Liver (tissue), 9 donors: ENCODE measurements around the gene INSIG2. TPM values are rescaled to one million over a fixed set of nuclear protein-coding genes. Genes with fewer than 3 reads are reported as not detected.

Experiments used
- DNase-seq: peaks from one replicate; pipeline ENCODE4 v3.0.0-alpha.2; 2017; ENCODE audit warnings: low spot score
- H3K27ac ChIP-seq, 2 donors: one replicate each; pipeline ENCODE4 v1.7.0; 2013; ENCODE audit warnings: inconsistent platforms in 2 of 2, low read length in 2 of 2, control low read depth in 1 of 2, low read depth in 1 of 2, mild to moderate bottlenecking in 1 of 2
- H3K27me3 ChIP-seq, 4 donors: one replicate each; pipeline versions ENCODE4 v1.6.1 to v1.7.0; 2013; ENCODE audit warnings: low read length in 3 of 4, inconsistent platforms in 1 of 4, mild to moderate bottlenecking in 1 of 4, moderate library complexity in 1 of 4; ENCODE audit not compliant: control insufficient read depth in 4 of 4, insufficient read depth in 4 of 4
- H3K36me3 ChIP-seq, 4 donors: one replicate each; pipeline versions ENCODE4 v1.6.1 to v1.7.0; 2013; ENCODE audit warnings: low read length in 3 of 4, mild to moderate bottlenecking in 3 of 4, low read depth in 1 of 4, moderate library complexity in 1 of 4; ENCODE audit not compliant: control insufficient read depth in 4 of 4, insufficient read depth in 3 of 4
- H3K4me1 ChIP-seq, 4 donors: one replicate each; pipeline versions ENCODE4 v1.6.1 to v1.7.0; 2013; ENCODE audit warnings: low read length in 3 of 4, mild to moderate bottlenecking in 3 of 4, moderate library complexity in 1 of 4; ENCODE audit not compliant: control insufficient read depth in 4 of 4, insufficient read depth in 4 of 4
- H3K4me3 ChIP-seq, 3 donors: one replicate each; pipeline versions ENCODE4 v1.6.1 to v1.7.0; 2013; ENCODE audit warnings: low read length in 3 of 3, control low read depth in 1 of 3, low read depth in 1 of 3, mild to moderate bottlenecking in 1 of 3
- H3K9ac ChIP-seq, 2 donors: one replicate each; pipeline ENCODE4 v1.7.0; 2013; ENCODE audit warnings: low read length in 2 of 2, mild to moderate bottlenecking in 2 of 2, moderate library complexity in 2 of 2, control low read depth in 1 of 2, low read depth in 1 of 2
- H3K9me3 ChIP-seq, 4 donors: one replicate each; pipeline versions ENCODE4 v1.6.1 to v1.7.0; 2013; ENCODE audit warnings: low read length in 3 of 4; ENCODE audit not compliant: control insufficient read depth in 4 of 4
- EGR1 ChIP-seq, 2 donors: IDR thresholded peaks; 2 replicates each; pipeline ENCODE4 v1.6.1; 2016 to 2018; ENCODE audit warnings: antibody characterized with exemption in 2 of 2, low read depth in 2 of 2
- FOXA1 ChIP-seq: IDR thresholded peaks from 2 replicates; pipeline ENCODE4 v1.6.1; 2016; ENCODE audit warnings: antibody characterized with exemption
- FOXA2 ChIP-seq: IDR thresholded peaks from 2 replicates; pipeline ENCODE4 v1.6.1; 2016; ENCODE audit warnings: antibody characterized with exemption
- GABPA ChIP-seq, 2 donors: IDR thresholded peaks in 1 of 2; conservative IDR thresholded peaks in 1 of 2; 2 replicates each; pipeline ENCODE4 v1.6.1; 2016; ENCODE audit warnings: antibody characterized with exemption in 2 of 2, mild to moderate bottlenecking in 1 of 2, moderate library complexity in 1 of 2
- HNF4A ChIP-seq, 2 donors: conservative IDR thresholded peaks; 2 replicates each; pipeline ENCODE4 v1.6.1; 2016; ENCODE audit warnings: antibody characterized with exemption in 2 of 2, mild to moderate bottlenecking in 2 of 2
- HNF4G ChIP-seq: IDR thresholded peaks from 2 replicates; pipeline ENCODE4 v1.6.1; 2016; ENCODE audit warnings: antibody characterized with exemption
- JUND ChIP-seq, 2 donors: IDR thresholded peaks; 2 replicates each; pipeline ENCODE4 v1.6.1; 2016; ENCODE audit warnings: antibody characterized with exemption in 2 of 2
- NR2F2 ChIP-seq: IDR thresholded peaks from 2 replicates; pipeline ENCODE4 v1.6.1; 2016; ENCODE audit warnings: antibody characterized with exemption
- RAD21 ChIP-seq, 2 donors: IDR thresholded peaks; 2 replicates each; pipeline ENCODE4 v1.6.1; 2016; ENCODE audit warnings: antibody characterized with exemption in 2 of 2, mild to moderate bottlenecking in 2 of 2
- RXRA ChIP-seq, 2 donors: IDR thresholded peaks; 2 replicates each; pipeline ENCODE4 v1.6.1; 2017 to 2018; ENCODE audit warnings: antibody characterized with exemption in 2 of 2, mild to moderate bottlenecking in 1 of 2
- SP1 ChIP-seq: IDR thresholded peaks from 2 replicates; pipeline ENCODE4 v1.6.1; 2018; ENCODE audit warnings: antibody characterized with exemption, mild to moderate bottlenecking
- TAF1 ChIP-seq: conservative IDR thresholded peaks from 2 replicates; pipeline ENCODE4 v1.6.1; 2016; ENCODE audit warnings: antibody characterized with exemption, mild to moderate bottlenecking
- YY1 ChIP-seq: IDR thresholded peaks from 2 replicates; pipeline ENCODE4 v1.6.1; 2016; ENCODE audit warnings: antibody characterized with exemption, mild to moderate bottlenecking
- ZBTB33 ChIP-seq: IDR thresholded peaks from 2 replicates; pipeline ENCODE4 v1.6.1; 2016; ENCODE audit warnings: antibody characterized with exemption
- WGBS: extraction: QIAGEN DNeasy Blood & Tissue Kit; methylation state at CpG from one replicate; pipeline ENCODE4 v1.1.7; 2013; 5-methylcytosine and 5-hydroxymethylcytosine counted together
- polyA plus RNA-seq, 2 donors: library from polyadenylated mRNA; stranded (reverse) in 1 of 2; unstranded in 1 of 2; fragments of 200-250 nt in 1 of 2; fragments of >200 nt in 1 of 2; fragmentation: Nextera tagmentation in 1 of 2; extraction: Ambion mirVana in 1 of 2; gene quantifications; one replicate each; pipeline versions ENCODE4 v1.2.1 to v1.2.3, GENCODE V29; 2013 to 2015
- total RNA-seq, 2 donors: library from RNA; depleted of rRNA; stranded (reverse); fragments of >200 nt; gene quantifications; one replicate each; pipeline ENCODE4 v1.2.3, GENCODE V29; 2014
- TF ChIP-seq, protein P1 (sequence below): IDR thresholded peaks from 2 replicates; pipeline ENCODE4 v1.6.1; 2016; ENCODE audit warnings: antibody characterized with exemption
- TF ChIP-seq, protein P2 (sequence below): IDR thresholded peaks from 2 replicates; pipeline ENCODE4 v1.6.1; 2016; ENCODE audit warnings: antibody characterized with exemption
- TF ChIP-seq, protein P3 (sequence below): IDR thresholded peaks from 2 replicates; pipeline ENCODE4 v1.6.1; 2016; ENCODE audit warnings: antibody characterized with exemption, mild to moderate bottlenecking
- TF ChIP-seq, protein P4 (sequence below): fragments of 150-350 bp; IDR thresholded peaks from 2 replicates; pipeline ENCODE4 v1.5.1; 2017; ENCODE audit warnings: improper control_type of control experiment, low read depth, low read length; ENCODE audit not compliant: missing input control
- donor health status: healthy.
- donor health status: healthy.
- donor health status: healthy.
- donor health status: healthy.
- donor health status: healthy.

The INSIG2 gene
- total and polyA plus RNA-seq, 4 donors: 11.3 to 18.5 (median 15.6) TPM

DNA sequence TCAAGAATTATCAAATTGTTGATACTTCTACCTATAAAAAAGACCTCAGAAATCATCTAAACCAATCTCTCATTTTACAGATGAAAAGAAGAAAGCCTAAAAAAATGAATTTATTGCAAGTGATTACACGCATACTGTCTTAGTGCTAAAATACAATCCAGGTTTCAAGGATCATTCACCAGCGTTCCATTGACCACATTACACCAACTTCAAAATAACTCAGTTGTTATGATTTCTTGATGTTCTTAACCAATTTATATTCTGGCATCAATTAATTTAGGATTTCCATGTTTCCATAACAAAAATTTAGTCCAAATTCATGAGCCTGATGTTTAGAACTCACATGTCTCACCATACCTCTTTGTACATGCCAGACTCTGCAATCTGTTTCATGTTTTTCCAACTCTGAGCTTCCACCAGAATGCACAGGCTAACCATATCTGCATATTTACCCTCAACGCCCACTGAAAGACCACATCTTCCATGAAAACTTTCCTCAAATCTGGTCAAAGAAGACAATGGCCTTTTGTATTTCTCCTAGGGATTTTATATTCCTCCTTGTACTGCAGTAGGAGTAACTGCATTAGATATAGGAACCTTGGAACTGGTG, 2.1 kb upstream of the INSIG2 start:
- TF ChIP-seq, protein P1, sequence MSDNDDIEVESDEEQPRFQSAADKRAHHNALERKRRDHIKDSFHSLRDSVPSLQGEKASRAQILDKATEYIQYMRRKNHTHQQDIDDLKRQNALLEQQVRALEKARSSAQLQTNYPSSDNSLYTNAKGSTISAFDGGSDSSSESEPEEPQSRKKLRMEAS: no peak
- TF ChIP-seq, protein P2, sequence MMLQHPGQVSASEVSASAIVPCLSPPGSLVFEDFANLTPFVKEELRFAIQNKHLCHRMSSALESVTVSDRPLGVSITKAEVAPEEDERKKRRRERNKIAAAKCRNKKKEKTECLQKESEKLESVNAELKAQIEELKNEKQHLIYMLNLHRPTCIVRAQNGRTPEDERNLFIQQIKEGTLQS: no peak
- TF ChIP-seq NR2F2: no peak
- TF ChIP-seq HNF4G: no peak
- no peak for TF ChIP-seq ZBTB33
- no peak for TF ChIP-seq JUND (IDR thresholded peaks at IDR 0.05)
- TF ChIP-seq YY1: no peak
- TF ChIP-seq FOXA1: no peak
- no peak for TF ChIP-seq FOXA2
- Histone ChIP-seq H3K9me3 (no peaks in the 10 kb centered on the region), H3K27ac (peak overlapping the region; percentile 95 to 96), H3K9ac (peak overlapping the region in 1 of 2 donors; percentile 46), H3K4me3 (no peak overlapping the region), H3K36me3 (no peaks in the 10 kb centered on the region), H3K4me1 (peaks cover 2 to 38% (median 23%) of the 10 kb centered on the region in 4 donors), H3K27me3 (no peaks in the 10 kb centered on the region)
- DNase-seq: no peak
- WGBS: 50% methylated on average over 3 of the region's 3 CpGs

DNA sequence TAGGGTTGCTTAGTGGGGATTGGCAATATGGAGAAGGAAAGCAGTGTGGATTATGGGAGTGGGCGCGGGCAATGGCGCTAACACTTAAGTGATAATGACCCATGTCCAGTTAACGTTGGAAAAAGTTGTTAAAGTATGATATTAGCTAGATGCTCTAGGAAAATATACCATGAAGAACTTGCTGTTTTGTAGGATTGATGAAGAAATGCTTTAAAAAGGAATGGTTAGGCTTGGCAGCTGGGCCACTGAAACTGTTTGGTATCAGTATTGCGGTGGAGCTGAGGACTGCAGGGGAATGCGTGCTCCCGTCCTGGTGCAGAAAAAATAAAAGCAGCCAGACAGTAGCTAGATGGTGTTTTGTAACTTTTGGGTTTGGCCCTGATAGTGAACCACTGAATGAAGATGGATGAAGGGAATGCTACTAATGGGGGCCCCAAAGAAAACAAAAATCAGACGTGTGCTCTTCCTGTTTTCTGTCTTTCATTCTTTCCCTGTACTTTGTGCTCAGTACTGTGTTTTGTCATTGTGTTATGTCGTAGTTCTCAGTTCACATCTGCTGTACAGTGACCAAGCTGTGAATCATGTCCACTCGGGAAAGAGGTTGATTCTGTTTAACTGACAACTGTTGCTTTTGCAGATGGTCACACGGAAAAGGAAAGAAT, 999 bp downstream of the INSIG2 start:
- WGBS: 3% methylated on average over 11 of the region's 11 CpGs
- peak; percentile 34 for DNase-seq
- Histone ChIP-seq H3K4me3 (peak overlapping the region; percentile 74 to 83 (median 75)), H3K36me3 (no peaks in the 10 kb centered on the region), H3K9me3 (no peaks in the 10 kb centered on the region), H3K9ac (peak overlapping the region; percentile 79 to 99), H3K4me1 (peaks cover 5 to 40% (median 25%) of the 10 kb centered on the region in 4 donors), H3K27me3 (no peaks in the 10 kb centered on the region), H3K27ac (peak overlapping the region; percentile 95 to 96)
- TF ChIP-seq, protein P3, sequence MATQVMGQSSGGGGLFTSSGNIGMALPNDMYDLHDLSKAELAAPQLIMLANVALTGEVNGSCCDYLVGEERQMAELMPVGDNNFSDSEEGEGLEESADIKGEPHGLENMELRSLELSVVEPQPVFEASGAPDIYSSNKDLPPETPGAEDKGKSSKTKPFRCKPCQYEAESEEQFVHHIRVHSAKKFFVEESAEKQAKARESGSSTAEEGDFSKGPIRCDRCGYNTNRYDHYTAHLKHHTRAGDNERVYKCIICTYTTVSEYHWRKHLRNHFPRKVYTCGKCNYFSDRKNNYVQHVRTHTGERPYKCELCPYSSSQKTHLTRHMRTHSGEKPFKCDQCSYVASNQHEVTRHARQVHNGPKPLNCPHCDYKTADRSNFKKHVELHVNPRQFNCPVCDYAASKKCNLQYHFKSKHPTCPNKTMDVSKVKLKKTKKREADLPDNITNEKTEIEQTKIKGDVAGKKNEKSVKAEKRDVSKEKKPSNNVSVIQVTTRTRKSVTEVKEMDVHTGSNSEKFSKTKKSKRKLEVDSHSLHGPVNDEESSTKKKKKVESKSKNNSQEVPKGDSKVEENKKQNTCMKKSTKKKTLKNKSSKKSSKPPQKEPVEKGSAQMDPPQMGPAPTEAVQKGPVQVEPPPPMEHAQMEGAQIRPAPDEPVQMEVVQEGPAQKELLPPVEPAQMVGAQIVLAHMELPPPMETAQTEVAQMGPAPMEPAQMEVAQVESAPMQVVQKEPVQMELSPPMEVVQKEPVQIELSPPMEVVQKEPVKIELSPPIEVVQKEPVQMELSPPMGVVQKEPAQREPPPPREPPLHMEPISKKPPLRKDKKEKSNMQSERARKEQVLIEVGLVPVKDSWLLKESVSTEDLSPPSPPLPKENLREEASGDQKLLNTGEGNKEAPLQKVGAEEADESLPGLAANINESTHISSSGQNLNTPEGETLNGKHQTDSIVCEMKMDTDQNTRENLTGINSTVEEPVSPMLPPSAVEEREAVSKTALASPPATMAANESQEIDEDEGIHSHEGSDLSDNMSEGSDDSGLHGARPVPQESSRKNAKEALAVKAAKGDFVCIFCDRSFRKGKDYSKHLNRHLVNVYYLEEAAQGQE: peak; percentile 76
- TF ChIP-seq TAF1 (no peak), YY1 (peak; percentile 38), NR2F2 (no peak), HNF4G (no peak), FOXA2 (no peak), JUND (IDR thresholded peaks at IDR 0.05) (no peak), FOXA1 (no peak), HNF4A (conservative IDR thresholded peaks at IDR 0.05) (no peak), ZBTB33 (no peak), RAD21 (IDR thresholded peaks at IDR 0.05) (peak in 1 of 2 donors; percentile 45), RXRA (IDR thresholded peaks at IDR 0.05) (no peak), GABPA (IDR thresholded peaks at IDR 0.05 in 1 of 2, conservative IDR thresholded peaks at IDR 0.05 in 1 of 2) (no peak), SP1 (no peak), EGR1 (IDR thresholded peaks at IDR 0.05; ENCODE audit: low read depth in 2 of 2) (no peak)
- TF ChIP-seq, protein P1: no peak
- TF ChIP-seq, protein P4, sequence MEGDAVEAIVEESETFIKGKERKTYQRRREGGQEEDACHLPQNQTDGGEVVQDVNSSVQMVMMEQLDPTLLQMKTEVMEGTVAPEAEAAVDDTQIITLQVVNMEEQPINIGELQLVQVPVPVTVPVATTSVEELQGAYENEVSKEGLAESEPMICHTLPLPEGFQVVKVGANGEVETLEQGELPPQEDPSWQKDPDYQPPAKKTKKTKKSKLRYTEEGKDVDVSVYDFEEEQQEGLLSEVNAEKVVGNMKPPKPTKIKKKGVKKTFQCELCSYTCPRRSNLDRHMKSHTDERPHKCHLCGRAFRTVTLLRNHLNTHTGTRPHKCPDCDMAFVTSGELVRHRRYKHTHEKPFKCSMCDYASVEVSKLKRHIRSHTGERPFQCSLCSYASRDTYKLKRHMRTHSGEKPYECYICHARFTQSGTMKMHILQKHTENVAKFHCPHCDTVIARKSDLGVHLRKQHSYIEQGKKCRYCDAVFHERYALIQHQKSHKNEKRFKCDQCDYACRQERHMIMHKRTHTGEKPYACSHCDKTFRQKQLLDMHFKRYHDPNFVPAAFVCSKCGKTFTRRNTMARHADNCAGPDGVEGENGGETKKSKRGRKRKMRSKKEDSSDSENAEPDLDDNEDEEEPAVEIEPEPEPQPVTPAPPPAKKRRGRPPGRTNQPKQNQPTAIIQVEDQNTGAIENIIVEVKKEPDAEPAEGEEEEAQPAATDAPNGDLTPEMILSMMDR: peak; percentile 40
- TF ChIP-seq, protein P2: no peak
